DMS153 (cell line): Measurements from ENCODE around the gene UST.
"Not testable (repeated sequence)": the region's sequence is repeated elsewhere in the genome, so short reads cannot be mapped to it uniquely, and the experiment has no call there.

Experiments
- DNase-seq: peaks from one replicate; lab custom pipeline; 2025; lab: John Stamatoyannopoulos, UW

UST gene

DNA sequence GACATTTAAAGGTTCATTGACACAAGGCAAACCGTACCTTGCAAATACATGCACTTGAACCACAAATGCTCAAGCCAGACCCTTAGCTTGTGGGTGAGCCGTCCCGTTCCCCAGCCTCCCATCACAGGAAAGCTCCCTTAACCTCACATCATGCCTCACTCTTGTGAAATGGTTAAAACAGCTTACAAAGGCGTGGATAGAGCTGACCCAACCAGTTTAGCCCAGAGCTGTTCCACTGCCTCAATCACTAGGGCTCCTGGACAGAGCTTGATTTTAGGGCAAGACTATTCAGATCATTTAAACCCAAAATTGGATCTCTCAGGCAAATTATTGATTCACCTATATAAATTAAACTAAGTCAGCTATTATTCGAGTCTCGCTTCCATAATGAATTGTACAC is 341.1 kb downstream of the UST start:
- no peak for DNase-seq

DNA sequence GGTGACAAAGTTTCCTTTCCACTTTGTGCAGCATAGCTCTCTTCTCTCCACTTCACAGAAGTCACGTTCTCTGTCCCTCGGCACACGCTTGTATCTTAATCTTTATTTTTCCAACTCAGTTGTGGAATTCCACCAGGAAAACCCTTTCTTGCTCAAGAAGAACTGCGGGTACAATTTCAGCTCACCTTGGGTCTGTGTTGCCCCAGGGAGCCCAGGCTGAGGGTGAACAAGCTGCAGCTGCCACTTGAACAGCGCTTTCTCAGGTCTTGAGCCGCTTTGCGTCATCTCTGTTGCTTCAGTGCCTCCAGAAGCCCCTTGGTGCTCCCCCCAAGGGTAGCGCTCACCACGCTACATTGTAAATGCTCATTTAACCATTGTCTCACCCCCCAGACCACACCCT is 341.5 kb downstream of the UST start:
- no peak for DNase-seq

DNA sequence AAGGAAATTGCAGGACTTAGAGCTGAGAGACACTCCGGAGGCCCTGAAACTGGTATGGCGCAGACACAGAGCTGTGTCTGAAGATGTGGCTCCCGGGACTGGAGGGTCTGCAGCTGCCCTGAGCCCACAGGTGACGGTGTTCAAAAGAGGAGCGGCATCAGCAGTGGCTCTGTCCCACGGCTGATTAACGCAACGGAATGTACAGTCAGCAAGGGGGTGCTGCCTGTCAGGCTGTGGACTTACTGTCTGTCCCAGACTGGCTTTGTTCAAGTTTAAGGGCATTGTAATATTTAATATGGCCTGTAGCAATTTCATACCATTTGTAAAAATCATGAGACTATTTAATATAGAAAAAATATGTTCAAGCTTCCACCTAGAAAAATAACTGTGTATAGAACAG is 342.7 kb downstream of the UST start:
- no peak for DNase-seq

DNA sequence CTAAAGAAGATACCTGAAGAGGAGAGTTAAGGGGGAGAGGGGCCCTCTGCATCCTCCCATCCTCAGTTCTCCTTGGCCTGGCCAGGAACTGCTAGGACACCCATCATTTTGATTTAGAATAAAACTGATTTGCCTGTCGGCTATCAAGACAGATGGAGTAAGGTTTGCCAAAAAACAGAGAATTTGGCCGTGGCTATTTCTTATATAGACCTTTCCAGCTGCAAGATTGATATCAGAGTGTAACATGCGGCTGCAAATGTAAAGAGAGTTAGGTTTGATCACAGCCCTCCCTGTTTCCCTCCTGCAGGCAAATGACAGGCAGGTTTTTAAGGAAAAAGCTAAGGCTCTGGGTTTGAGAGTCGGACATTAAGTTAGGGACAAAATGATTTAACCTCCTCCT is 344.1 kb downstream of the UST start:
- DNase-seq = no peak

DNA sequence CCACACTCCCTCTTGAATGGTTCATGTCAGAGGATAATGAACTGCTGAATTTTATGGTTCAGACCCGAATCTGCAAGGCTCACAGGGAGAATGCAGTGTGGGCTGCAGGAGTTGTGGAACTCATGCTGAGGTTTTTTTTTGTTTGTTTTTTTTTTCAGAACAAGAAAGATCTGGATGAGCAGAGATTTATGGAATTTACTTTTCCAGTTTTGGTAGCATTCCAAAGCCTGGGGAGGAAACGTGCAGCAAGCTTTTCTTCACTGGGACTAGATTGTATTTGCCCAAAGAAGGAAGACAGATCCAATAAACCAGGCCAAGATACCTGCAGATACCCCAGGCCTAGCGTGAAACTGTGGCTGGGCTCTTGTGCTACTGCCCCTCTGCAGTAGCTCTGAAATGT is 346.8 kb downstream of the UST start:
- no peak for DNase-seq

DNA sequence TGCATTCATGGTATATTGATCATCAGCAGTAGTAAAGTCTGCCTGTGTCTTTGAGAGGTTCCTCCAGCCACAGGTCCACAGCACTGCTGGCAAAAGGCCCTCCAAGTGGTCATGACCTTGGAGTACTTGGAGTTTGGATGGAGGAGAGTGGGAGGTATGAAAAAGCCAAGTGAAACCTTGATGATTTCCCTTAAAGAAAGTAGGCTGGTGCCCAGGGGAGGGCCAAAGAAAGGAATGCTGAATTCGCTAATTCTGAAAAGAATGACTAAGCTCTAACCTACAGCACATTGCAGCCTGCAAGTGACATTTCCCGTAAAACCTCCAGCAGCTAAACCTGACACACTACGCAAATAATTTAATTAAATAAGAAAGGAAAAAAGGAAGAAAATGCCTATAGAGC is 347.3 kb downstream of the UST start:
- no peak for DNase-seq

DNA sequence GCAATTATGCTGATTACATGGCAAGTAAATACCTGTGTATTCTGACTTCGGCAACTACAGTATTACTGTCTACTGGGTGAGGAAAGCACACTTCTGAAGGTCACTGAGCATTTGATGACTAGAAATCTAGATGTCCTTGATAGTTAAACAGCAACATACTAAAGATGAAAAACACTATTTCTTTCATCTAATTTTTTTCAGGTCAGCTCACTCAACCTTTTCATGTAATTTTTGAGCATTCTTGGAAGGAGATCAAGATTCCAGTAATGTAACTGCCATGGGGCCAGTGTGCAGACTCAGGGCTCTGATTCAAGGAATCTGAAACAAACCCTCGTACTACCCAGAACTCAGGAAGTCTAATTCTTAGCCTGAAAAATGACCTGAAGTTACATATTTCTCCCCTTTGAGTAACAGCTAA is 348.1 kb downstream of the UST start:
- no peak for DNase-seq

DNA sequence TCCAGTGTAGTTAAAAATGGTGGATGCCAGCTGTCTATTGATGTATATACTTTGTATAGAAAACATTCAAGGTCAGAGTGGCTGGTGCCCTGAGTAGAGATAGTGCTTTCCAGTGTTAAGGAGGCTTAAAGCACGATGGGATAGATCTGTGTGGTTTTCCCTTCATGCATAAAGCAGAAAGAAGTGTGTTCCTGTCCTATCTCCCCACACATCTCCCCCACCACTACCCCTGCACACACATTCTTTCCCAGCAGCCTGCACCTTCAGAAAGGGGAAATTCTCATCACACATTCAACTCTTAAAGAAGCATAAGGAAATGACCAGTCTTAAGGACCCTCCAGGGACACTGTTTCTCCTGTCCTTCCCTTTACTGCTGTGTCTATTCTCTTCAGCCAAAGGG is 349.0 kb downstream of the UST start:
- no peak for DNase-seq

DNA sequence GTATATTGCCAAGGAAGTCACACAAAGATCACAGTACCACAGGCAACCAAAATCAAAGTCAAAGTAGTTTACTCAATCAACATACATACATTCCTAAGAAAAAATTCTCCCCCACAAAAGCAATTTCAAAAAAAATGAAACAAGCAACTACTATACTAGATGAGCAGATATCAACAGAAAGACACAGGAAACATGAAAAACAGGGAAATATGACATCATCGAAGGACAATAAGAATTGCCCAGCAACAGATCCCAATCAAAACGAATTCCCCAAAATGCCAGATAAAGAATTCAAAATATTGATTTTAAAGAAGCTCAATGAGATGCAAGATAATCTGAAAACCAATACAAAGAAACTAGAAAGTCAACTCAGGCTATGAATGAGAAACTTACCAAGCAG is 351.0 kb downstream of the UST start:
- no peak for DNase-seq

DNA sequence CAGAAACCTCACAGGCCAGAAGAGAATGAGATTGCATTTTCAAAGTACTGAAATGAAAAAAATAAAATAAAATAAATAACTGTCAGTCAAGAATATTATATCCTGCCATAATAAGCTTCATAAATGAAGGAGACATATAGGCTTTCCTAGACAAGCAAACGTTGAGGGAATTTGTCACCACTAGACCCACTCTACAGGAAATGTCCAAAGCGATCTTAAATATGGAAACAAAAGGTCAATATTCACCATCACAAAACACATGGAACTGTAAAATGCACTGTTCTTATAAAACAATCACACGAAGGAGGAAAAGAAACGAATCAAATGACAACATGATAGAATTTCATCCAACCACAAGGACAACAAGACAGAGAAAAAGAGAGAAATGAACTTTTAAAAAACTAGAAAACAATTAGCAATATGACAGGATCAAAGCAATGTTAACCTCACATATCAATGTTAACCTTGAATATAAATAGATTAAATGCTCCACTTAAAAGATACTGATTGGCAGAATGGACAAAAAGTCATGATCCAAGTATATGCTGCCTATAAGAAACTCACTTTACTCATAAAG is 352.0 kb downstream of the UST start:
- no peak for DNase-seq

DNA sequence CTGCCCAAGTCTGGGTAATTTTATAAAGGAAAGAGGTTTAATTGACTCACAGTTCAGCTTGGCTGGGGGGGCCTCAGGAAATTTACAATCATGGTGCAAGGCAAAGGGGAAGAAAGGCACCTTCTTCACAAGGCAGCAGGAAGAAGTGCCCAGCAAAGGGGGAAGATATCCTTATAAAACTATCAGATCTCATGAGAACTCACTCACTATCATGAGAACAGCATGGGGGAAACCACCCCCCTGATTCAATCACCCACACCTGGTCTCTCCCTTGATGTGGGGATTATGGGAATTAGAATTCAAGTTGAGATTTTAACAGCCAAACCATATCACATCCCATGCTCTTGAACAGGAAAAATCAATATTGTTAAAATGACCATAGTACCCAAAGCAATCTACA is 355.5 kb downstream of the UST start:
- DNase-seq = no peak

DNA sequence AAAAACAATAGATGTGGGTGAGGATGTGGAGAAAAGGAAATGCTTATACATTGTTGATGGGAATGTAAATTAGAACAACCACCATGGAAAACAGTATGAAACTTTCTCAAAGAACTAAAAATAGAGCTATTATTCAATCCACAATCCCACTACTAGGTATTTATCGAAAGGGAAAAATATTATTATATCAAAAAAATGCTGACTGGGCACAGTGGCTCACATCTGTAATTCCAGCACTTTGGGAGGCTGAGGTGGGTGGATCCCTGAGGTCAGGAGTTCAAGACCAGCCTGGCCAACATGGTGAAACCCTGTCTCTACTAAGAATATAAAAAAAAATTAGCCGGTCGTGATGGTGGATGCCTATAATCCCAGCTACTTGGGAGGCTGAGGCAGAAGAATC is 357.1 kb downstream of the UST start:
- not testable (repeated sequence) for DNase-seq

DNA sequence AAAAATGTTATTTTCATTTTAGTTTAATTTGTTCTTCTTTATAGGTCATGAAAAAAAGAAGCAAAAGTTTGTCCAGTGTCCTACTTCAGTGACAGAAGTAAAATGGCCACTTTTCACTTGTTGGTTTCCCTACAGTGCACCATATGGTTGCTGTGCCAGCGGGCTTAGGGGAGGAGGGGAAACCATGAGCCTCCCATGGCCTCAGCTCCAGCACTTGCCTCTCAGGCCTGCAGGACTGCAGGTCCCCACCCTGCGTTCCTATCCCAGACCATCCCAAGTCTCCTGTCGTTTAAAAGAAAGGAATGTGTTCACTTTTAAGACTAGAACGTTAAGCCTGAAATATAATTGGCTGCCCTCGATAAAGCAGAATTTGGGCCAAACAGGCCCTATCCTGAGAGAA is 360.7 kb downstream of the UST start:
- DNase-seq = no peak

DNA sequence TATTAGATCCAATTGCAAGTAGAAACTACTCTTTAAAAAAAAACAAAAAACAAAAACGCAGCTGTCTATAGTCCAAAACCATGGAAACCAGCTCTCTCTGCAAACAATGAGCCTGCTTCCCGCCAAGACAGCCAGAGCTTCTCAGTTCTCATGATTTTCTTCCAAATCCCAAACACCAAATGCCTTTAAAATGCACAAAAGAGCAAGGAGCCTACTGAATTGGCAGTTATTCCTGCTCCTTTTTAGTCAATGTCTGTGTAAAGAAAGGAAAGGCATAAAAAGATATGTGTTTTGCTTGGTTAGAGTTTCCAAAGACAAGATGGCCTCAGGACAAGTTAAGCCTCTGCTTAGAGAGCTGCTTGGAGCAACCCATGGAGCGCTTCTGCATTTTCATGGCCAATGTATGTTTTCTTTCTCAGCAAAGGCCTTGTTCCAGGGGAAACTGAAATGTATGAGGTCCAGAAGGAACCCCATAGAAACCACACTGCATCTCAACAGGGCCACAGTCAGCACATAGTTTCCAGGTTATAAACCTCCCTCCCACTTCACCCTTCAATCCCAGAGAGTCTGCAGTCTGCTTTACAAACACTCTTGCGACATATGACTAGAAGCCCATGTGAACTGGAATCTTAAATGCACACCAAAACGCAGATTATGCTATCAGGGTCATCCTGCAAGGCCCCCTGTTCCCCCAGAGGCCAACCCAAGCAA is 361.4 kb downstream of the UST start:
- no peak for DNase-seq

DNA sequence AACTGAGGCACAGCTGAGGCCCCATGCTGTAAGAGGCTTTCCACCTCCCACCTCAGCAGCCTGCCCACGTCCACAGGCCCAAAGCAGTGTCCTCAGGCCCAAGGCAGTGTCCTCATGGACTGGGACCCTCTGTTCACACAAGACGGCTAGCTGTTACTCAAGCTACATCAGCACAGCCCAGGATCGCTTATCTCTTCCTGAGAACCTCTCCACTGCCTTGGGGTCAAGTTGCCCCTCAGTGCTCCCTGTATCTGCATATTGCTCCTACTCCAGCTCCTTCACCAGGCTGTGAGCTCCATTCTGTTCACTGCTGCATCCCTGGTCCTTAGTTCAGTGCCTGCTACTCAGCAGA is 361.9 kb downstream of the UST start:
- DNase-seq = no peak

DNA sequence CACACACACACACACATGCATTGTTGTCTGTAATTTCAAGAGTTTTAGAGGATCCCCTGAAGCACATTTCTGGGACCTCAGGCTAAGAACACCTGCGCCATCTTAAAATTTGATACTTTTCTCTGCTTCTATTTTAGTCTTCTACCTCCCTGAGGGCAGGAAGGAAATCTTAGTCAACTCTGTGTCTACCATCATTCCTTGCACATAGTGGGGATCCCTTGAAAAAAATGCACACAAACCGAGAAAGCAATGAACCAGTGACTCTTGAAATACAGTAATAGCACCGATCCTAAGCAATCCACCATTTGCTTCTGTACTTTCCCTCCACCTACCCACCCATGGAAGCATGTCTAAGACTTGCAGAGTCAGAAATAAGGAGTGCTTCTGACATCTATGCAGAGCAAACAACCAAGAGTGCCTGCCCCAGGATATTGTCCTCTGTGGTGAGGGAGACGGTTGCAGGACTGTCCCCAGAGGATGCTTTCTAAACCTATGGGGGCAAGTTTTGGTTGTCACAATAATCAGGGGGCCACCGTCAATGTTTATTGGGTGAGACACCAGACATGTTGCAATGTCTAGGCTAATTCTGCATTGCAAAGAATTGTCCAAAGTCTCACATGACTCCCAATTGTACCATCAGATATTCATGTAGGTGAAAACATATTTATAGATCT is 362.7 kb downstream of the UST start:
- DNase-seq = no peak

DNA sequence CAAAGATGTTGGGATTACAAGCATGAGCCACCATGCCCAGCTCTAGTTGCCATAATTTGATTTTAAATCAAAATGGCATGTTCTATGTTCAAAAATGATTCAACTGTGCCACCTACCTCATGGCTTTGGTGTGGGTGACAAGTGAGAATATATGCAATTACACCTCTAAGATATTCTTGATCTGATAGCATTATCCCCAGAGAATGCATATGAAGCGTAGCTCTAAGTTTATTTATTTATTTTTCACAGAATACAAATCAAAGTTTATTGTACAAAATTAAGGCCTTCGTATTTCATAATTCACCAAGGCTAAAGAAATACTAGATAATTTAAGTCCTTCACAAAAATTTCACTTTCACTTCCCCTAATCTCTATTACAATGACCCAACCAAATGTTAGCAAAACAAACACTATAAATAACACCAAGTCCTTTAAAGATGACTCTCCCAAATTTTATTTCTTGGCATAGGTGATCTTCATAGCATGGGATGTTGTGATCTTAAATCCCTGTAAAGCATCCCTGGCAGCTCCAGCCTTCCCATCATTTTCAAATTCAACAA is 364.8 kb downstream of the UST start:
- DNase-seq = no peak

DNA sequence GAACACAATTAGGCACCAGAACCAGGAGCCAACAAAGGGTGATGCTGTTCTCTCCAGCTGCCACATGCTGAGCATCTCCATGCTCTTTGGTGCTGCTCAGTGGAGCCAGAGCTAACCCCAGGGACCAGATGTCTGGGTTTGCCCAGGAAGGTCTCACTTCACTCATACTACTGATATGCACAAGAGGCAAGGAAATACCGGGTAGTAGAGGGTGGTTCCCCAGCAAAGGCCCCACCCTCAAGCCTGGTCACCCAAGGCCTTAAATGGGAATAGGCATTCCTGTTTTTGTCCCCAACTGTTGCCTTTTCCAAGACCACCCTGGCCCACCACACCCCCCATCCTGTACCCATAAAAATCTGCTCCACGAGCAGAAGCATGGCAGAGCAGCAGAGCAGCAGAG is 366.1 kb downstream of the UST start:
- DNase-seq = no peak

DNA sequence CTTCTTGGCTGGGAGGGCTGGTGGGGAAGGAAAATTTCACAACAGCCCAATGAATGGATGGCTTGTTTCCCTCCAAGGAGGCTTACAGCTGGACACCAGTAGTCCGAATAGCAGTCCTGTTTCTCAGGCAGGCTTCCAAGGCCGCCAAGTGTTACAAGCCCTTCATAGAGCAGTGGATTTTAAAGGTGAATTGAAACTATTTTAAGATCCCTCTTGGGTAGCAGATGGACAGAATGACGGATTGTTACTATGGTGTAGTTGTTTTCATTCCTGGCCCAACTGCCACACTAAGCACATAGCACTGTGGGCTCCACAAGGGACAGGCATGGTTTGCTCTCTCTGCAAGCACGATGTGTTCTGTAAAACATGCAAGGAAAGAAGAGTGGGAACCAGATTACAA is 367.3 kb downstream of the UST start:
- DNase-seq = no peak

DNA sequence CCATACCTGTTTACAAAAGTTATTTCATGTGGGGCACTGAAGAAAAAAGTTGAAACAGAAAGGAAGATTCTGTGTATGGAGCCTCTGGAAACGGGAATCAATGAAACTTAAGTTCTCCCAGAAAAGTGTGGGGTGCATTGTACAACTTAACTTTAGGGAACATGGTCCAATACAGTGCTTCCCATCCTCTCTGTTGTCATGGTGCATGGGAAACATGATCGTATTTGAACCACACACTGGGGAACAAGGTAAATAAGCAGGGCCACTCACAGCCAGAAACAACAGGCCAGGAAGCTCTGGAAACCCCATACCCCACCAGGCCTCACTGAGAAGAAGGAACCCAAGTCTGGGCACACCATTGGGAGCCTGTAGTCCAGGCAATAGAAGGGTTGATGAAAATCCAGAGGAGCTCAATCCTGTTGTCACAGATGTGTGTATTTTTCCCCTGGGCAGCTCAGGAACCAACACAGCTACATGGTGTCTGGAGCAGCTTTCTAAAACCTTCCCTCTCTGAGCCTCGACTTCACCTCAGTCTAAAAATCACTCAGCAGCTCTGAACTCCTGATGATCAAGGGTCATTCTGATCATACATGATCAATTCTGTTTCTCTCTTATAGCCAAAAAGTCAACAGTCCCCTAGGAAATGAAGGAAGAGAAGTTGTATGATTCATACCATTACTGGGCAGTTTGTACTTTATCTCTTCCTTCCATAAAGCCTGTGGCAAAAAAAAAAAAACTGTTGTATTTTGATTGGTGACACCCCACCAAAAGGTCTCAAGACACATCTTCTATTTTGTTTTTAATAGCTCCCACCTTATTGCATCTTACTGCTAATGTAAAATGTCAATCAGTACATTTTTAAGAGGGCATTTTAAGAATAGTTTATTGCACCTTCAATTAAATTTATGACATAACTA is 372.2 kb downstream of the UST start:
- DNase-seq = no peak

DNA sequence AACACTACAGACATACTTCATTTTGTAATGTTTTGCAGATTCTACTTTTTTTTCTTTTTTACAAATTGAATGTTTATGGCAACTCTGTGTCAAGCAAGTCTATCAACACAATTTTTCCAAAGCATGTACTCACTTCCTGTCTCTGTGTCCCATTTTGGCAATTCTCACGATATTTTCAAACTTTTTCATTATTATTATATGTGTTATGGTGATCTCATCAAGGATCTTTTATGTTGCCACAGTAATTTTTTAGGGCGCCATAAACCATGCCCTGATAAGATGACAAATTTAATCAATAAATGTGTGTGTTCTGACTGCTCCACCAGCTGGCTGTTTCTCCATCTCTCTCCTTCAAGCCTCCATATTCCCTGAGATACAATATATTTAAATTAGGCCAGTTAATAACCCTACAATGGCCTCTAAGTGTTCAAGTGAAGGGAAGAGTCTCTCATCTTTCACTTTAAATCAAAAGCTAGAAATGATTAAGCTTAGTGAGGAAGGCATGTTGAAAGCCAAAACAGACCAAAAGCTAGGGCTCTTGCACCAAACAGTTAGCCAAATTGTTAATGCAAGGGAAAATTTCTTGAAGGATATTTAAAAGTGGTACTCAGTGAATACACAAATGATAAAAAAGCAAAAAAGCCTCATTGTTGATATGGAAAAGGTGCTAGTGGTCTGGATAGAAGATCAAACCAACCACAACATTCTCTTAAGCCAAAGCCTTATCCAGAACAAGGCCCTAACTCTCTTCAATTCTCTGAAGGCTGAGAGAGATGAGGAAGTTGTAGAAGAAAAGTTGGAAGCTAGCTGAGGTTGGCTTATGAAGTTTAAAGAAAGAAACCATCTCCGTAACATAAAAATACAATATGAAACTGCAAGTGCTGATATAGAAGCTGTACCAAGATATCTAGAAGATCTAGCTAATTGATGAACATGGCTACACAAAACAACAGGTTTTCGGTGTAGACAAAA is 376.3 kb downstream of the UST start:
- no peak for DNase-seq
